NCI-H1694 (cell line): ENCODE data around the gene ROR2.
"Not testable (repeated sequence)": the region's sequence is repeated elsewhere in the genome, so short reads cannot be mapped to it uniquely, and the experiment has no call there.

Experiments used
- DNase-seq: peaks from one replicate; lab custom pipeline; 2025; lab: John Stamatoyannopoulos, UW

The ROR2 gene

DNA sequence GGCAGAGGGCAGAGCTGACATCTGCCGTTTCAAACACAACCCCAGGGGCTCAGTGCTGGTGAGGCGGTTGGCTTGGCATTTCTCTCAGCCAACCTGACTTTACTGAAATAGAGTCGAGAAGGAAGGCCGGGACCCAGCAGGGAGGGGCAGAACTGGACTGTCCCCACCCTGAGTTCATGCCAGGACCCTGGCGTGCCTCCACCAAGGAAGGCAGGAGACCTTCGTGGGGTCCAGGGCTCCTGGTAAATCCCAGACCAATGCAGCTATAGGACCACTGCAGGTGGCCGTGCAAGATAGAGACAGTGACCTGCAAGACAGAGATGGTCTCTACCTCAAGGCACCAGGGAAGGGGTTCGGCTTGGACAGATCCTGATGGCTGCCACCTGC is 132.9 kb downstream of the ROR2 start:
- no peak for DNase-seq

DNA sequence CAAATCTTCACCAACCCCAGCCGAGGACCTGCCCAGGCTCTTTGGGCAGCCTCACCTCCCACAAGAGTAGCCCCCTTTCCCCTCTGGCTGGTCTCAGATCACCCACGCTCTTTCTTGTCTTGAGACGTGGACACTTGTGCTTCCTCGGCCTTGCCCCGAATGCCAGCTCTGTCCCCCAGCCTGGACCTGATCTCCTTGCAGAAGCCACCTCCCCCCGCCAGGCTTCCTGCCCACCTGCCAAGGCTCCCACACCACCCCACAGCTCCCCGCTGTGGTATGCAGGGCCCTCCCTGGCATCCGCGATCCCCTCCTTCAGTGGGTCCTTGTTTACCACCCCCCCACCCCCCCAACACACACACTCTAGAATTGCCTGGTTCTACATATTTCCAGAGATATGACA is 133.7 kb downstream of the ROR2 start:
- DNase-seq = no peak

DNA sequence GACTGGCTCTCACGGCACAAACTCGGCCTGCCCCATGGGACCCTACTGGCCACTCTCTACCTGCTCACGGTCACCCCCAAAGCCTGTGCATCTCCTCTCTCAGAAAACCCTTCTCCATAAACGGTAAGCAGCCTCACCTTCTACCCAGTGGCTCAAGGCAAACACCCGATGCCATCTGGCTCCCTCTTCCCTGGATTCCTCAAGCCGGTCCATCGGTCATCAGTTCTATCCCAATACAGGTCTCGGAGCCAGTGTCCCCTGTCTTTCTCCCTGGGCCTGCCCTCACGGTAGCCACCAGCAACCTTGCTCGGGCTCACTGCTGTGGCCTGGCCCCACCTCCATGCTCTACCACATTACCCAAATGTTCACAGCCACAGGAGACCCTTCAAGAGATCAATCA is 134.1 kb downstream of the ROR2 start:
- no peak for DNase-seq

DNA sequence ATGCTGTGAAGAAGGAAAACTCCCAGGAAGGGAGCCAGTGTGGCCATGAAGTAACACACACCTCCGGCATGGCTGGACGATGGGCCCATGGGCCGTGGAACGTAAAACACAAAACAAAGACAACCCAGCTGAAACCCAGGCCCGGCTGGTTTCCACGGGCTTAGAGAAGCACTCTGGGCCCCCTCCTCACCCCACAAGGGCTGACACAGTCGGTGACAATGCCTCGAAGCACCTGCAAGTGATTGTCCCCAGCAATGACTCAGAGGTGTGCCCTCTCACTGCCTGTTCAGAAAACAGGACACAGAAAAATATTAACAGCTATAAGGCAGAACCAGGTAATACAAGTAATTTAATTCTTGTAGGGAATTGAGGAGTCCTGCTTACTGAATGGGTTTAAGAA is 135.3 kb downstream of the ROR2 start:
- DNase-seq = no peak

DNA sequence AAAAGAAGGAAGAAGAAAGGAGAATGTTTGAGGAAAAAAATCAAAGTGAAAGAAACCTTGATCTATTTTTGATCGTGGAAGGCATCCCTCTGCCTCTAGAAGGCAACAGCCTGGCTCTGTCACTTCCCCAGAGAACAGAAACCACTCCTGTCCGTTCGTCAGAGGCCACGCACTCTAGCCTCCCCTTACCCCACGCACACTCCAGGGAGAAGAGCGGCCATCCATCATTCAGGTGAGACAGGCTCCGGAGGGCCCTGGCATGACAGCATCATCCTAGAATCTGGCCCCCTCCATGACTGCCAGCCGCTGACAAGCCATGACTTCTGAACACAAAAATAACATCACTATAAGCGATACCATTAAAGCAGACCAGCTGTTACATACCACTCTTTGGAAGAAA is 135.8 kb downstream of the ROR2 start:
- peak; percentile 33 for DNase-seq

DNA sequence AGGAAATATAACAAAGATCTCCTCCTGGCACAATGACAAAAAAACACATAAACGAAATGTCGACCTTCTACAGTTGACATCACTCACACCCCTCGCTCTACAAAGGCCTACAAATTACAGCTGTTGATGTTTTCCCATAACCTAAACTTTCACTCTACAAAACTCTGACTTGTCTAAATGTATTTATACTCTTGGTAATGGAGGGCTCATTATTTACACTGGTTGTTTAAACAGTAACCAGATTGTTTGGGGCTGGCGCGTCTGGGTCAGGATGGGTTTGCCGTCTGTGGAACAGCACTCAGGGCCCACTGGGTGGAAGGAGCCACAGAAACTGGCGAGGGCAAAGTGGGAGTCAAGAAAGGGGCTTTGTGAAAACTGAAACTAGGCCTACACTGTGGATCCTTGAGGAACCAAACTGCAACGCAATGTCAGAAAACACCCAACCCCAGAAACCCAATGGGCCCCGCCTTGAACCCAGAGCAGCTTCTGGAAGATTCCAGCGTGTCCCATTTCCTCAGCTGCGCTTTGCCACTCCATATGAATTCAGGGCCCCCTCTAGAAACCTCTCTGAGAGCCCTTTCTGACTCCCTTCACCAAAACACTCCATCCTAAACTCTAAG is 136.7 kb downstream of the ROR2 start:
- no peak for DNase-seq

DNA sequence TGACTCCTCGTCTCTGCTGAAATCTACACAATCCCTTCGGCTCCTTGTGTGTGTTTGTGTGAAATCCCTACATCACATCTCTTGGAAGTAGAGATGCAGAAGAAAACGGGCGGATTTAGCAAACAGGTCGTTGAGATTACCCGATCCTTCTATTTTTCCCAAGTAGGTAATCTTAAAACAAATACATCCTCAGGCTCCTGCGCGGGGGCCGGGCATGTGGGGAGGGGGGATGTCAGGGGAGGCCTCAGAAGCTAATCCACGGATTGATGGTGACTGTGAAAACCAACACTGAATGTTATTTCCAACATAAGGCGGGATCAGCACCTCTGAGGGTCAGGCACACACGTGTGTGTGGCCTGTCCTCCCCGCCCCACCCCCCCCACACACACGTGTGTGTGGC is 137.8 kb downstream of the ROR2 start:
- DNase-seq = no peak

DNA sequence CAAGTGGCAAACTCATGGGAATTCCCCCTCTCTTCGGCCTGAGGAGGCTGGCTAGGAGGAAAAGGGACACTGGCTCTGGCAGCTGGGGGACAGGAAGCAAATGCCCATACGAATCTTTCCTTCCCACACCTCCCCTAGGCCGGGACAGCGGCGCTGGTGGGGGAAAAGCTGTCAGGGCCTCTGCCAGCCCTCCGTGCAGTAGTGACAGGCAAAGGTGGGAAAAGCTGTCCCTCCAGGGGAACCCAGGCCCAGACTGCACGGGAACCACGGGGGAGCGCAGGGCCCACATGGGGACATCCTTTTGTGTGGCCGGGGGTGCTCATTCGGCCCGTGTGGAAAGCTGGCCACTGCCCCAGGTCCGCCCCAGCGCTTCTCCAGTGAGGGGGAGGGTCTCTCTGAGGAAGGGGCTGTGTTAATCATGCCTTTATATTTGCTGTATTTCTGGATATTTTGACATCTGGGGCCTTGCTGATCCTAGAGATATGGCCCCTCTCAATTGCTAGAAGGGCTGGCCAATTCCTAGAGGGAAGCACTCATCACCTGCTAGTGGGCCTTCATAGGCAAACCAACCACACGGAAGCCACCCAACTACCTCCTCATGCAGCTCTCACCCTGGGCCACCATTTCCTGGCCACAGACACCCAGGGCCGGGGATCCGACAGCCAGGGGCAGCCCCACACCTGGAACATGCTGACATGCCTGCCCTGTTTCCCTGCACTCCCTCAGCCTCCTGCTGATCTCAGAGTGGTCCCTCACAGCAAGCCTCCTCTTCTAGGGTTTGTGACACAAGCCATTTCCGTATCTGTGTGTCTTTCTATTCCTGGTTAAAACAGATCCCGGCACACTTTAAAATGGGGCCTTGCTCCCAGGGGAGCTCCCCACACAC is 138.8 kb downstream of the ROR2 start:
- no peak for DNase-seq

DNA sequence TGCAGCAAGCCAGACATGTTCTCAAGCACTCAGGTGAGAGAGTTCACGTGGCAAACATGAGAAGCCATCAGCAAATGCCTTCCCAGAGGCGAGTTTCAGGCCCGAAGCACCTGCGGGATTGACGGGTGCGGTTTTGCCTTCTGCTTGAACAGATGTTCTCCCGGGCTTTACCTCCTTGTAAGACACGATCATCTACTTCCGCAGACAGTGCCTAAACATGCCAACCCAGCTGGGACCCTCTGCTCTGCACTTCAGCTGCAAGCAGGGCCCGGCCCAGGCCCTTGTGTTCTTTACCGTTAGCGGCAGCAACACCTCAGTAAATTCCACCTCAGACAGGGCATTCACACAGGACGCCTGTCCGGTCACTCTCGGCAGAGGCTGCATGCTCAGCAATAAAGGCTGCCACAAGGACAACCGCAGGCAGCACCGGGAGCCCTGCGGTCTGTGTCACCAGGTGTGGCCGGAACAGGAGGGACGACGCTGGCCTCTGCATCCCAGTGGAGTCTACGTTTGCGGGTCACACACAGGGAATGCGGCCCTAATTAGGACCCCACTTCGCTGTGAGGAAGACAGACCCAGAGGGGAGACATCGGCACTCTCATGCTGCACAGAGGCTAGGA is 139.6 kb downstream of the ROR2 start:
- DNase-seq = no peak

DNA sequence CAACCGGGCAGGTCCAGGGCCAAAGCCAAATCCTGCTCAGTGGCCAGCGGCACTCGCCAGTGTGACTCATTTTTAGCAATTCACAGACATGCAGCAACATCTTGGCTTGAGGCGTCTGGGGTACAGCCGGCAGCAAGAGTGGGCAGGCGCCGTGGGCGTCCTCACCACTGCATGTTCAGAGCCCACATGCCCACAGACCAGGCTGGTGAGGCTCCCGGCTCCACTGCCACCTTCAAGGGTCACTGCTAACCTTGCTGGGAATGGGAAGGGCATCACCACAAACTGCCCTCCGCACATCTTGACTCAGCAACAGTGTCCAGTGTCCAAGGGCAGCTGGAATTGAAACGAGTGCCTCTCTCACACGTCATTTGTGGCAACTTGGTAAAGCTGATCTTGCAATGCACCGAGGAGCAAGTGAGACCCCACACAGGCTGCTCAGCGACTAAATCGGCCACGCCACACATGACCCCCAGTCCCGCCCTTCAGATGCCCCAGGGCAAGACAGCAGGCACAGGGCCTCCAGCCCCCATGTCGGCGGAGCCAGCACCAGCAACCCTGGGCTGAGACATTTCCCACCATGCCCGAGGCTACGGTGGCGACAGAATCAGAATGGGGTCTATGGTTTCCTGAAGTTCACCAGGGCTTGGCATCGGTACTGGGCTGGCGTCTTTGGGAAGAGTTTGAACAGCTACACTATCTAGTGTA is 140.3 kb downstream of the ROR2 start:
- DNase-seq = no peak

DNA sequence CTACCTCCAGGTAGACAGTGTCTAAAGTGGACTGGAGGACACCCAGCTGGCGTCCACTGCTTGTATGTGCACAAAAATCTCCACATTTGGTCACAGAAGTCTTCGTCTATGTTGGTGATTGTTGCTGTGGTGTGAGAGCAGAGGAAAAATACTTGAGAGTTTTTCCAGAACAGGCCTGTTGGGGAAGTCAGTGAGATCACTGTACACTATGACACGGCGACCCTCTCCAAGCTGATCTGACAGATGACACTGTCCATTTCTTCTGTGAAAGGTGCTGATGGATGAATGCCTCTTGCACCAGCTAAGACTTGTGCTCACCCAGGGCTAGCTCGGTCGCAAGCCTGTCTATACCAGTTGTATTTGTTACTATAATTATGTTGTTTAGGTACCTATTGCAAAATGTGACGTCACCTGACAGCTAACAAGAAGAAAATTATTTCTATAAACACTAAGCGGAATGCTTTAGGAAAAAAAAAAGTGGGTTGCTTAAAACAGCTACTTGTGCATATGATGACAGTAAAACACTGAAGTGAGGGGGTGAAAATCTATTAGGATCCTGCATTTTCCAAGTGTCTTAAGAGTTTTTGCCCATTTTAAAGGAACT is 142.3 kb downstream of the ROR2 start:
- no peak for DNase-seq

DNA sequence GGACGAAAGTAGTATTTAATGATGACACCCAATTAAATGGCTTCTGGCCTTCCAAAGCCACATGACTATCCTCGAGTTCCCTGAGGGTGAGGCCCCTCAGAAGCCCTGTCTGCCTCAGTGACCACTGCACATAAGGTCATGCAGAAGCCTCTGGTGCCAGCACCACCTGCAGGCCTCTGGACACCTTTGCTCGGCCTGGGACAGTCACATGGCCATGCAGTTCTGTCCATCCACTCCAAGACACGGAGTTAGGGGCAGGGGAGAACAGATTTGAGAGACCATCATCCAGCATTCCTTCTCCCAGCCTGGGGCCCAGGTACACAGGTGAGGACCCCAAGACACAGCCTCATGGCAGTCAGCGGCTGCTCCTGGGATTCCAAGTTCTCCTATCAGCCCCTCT is 145.0 kb downstream of the ROR2 start:
- no peak for DNase-seq

DNA sequence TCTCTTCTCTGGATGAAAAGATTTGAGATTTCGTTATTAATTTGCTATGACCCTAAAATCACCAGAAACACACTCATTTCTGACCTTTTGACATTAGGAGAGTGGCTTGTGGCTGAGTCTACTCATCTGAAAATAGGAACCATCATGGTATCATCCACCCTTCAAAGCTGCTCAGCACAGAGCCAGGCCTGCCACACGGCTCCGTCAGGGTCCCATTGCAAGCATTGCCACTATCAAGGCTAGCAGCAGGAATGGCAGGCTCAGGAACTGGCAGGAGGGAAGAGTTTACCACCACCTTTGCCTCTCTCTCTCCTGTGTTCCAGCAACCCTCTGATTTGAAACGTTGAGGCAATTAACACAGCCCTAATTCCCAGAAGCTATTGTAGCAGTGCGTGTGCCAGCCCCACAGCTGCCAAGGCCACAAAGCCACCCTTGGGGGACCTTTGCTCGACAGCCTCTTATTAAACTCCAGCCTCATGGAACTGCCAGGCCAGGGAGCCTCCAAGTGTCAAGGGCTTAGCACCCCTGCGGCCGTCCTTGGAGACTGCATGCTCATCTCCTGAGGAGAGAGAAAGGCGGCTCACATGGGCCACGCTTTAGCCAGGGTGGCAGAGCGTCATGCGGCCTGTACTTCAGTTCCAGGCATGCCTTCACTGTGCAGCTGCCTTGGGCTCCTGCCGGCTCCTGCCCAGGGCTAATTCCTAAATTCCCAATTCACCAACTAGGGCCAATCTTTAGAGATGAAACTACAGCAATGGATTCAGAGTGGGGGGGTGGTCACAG is 145.9 kb downstream of the ROR2 start:
- no peak for DNase-seq

DNA sequence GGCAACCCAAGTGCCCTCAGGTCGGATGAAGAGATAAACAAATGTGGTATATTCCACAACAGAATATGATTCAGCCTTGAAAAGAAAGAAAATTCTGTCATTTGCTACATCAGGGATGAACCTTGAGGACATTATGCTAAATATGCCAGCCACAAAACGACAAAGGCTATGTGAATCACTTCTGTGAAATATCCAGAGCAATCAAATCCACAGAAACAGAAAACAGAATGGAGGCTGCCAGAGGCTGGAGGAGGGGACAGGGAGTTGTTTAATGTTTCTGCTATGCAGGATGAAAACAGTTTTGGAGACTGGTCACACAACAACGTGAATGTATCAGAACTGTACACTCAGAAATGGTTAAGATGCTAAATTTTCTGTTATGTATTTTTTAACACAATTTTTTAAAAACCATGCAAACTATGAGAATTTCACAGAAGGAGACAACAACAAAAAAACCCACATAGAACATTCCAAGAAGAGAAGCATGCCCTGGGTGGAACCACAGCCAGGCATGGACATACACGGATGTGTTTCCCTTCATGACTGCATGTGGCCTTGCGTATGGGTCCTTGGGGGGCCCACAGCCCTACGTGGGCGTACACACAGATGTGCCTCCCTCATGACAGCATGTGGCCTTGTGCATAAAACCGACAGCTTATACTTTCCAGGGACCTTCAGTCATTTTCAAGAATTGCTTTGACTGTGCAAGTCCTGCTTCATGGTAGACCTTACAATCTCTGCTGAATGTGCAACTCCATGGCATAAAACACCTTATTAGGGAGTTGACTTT is 146.7 kb downstream of the ROR2 start:
- no peak for DNase-seq

DNA sequence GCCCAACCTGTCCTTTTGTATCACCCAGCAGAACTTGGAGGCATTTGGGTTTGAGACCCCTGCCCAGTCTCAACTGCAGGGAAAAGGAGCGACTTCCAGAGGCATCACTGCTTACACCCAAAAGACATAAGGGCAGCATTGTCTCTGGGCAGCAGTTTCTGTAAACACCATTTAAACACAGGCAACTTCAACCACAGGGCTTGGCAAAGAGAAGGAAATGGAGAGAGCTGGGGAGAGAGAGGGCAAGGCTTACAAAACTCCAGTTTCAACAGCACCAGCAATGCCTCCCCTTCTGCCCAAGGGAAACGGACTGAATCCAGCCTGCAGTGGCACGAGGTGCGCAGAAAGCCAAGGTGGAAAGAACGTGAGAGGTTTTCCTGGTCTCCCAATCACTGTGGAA is 147.6 kb downstream of the ROR2 start:
- no peak for DNase-seq

DNA sequence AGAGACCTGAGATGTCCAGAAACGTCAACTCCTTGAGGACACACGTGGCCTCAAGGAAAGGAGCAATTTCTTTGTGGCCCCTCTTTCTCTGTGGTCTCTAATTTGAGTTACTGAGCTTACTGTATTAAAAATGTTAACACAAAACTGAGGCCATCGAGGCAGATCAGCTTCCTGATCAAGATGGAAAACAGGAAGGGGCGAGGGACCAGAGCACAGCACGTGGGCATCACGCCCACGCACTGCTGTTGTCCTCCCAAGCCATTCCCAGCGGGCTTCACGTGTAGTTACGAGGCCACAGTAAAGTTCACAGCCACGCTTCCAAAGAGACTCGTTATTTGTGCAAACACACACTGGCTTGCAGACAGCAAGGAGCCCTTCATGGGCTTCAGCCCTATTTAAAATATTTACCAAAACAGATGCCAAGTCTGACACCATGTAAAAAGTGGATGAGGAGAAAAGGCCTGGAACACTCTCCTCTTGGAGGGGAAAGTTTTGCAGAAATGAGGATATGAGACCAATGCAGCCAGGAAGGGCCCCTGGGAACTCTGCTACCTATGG is 149.5 kb downstream of the ROR2 start:
- no peak for DNase-seq

DNA sequence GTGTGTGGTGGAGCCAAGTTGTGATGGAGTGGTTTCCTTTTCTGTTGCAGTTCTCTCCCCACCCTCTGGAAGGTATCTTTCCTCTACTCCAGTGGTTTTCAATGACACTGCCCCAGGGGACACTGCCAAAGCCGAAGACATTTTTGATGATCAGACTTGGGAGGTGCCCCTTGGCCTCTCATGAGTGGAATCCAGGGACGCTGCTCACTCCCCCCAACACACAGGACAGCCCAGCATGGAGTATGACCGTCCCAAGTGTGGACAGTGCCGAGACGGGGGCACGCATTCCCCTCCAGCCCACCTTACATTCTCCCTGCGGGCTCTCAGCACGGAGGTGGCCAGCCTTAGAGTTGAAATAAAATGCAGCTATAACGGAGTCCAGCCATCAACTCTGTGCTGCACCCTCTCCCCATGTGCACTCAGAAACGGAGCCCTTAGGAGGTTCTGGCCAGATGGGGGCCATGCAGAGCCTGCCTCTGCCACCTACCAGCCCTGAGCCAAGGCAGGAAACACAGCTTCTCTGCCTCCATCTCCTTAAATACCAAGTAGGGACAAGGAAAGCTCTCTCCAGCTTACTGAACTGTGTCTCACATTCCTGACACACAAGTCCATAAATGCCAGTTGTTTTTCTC is 150.8 kb downstream of the ROR2 start:
- DNase-seq = no peak

DNA sequence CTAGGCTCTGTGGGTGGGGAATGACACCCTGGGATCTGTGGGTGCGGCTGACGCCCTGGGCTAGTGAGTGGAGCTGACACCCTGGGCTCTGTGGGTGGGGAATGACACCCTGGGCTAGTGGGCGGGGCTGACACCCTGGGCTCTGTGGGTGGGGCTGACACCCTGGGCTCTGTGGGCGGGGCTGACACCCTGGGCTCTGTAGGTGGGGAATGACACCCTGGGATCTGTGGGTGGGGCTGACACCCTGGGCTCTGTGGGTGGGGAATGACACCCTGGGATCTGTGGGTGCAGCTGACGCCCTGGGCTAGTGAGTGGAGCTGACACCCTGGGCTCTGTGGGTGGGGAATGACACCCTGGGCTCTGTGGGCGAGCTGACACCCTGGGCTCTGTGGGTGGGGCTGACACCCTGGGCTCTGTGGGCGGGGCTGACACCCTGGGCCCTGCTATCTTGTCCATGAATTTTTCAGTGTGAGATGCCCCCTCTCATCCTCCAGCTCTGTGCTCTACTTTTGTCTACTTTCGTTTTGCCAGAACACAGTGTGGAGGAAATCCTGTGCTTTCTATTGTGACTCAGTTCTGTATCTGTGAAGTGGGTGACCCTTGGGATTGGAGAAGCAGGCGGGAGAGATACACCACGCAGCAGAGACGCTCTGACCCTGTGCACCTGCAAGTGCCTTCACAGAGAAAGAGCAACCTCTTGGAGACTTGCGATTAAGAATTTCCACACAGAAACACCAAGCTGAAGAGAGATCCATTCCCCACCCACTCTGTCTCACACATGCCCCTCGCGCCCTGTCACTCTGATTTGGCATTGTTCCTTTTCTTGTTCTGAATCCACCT is 151.5 kb downstream of the ROR2 start:
- DNase-seq = not testable (repeated sequence)

DNA sequence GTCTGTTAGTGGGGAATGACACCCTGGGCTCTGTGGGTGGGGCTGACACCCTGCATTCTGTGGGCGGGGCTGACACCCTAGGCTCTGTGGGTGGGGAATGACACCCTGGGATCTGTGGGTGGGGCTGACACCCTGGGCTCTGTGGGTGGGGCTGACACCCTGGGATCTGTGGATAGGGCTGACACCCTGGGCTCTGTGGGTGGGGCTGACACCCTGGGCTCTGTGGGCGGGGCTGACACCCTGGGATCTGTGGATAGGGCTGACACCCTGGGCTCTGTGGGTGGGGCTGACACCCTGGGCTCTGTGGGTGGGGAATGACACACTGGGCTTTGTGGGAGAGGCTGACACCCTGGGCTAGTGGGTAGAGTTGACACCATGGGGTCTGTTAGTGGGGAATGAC is 152.5 kb downstream of the ROR2 start:
- not testable (repeated sequence) for DNase-seq
